HepG2 (cell line): ENCODE measurements around the gene SLC38A3. TPM values are rescaled to one million over a fixed set of nuclear protein-coding genes. Genes with fewer than 3 reads are reported as not detected.

Experiments
- FOXO4 ChIP-seq: sonication (generic); formaldehyde crosslinking; conservative IDR thresholded peaks from 2 replicates; pipeline ENCODE4 v1.8.1; 2023; ENCODE audit warnings: missing genetic modification reagents
- HDAC2 ChIP-seq: sonication (generic); formaldehyde crosslinking; IDR thresholded peaks from 2 replicates; pipeline ENCODE4 v1.4.0; 2020; ENCODE audit warnings: missing genetic modification reagents
- KMT2B ChIP-seq: IDR thresholded peaks from 2 replicates; pipeline ENCODE4 v1.6.1; 2016; ENCODE audit warnings: missing genetic modification reagents, missing compliant biosample characterization
- NFE2 ChIP-seq: sonication (generic); formaldehyde crosslinking; IDR thresholded peaks from 2 replicates; pipeline ENCODE4 v1.4.0; 2020; ENCODE audit warnings: missing genetic modification reagents
- PITX1 ChIP-seq: sonication (generic); formaldehyde crosslinking; IDR thresholded peaks from 2 replicates; pipeline ENCODE4 v1.5.1; 2020; ENCODE audit warnings: mild to moderate bottlenecking, missing genetic modification reagents
- RERE ChIP-seq: IDR thresholded peaks from 2 replicates; pipeline ENCODE4 v1.6.1; 2016; ENCODE audit warnings: low read depth, missing genetic modification reagents, missing compliant biosample characterization
- RNF219 ChIP-seq: sonication (generic); formaldehyde crosslinking; IDR thresholded peaks from 2 replicates; pipeline ENCODE4 v1.5.0; 2020; ENCODE audit warnings: mild to moderate bottlenecking, missing genetic modification reagents
- ZNF121 ChIP-seq: sonication (generic); formaldehyde crosslinking; IDR thresholded peaks from 2 replicates; pipeline ENCODE4 v1.5.0; 2020; ENCODE audit warnings: mild to moderate bottlenecking, missing genetic modification reagents
- ZNF570 ChIP-seq: sonication (generic); formaldehyde crosslinking; IDR thresholded peaks from 2 replicates; pipeline ENCODE4 v1.4.0; 2020; ENCODE audit warnings: mild to moderate bottlenecking, missing genetic modification reagents, borderline replicate concordance
- ZNF646 ChIP-seq: sonication (generic); formaldehyde crosslinking; IDR thresholded peaks from 2 replicates; pipeline ENCODE4 v1.9.0; 2021; ENCODE audit warnings: mild to moderate bottlenecking, missing genetic modification reagents
- ZNF652 ChIP-seq: IDR thresholded peaks from 2 replicates; pipeline ENCODE4 v1.6.1; 2016; ENCODE audit warnings: low read depth, borderline replicate concordance
- ZNF761 ChIP-seq: sonication (generic); formaldehyde crosslinking; conservative IDR thresholded peaks from 2 replicates; pipeline ENCODE4 v1.4.0; 2020; ENCODE audit warnings: mild to moderate bottlenecking, missing genetic modification reagents
- ZNF766 ChIP-seq: sonication (generic); formaldehyde crosslinking; IDR thresholded peaks from 2 replicates; pipeline ENCODE4 v1.5.0; 2020; ENCODE audit warnings: missing genetic modification reagents, borderline replicate concordance
- ZNF772 ChIP-seq: sonication (generic); formaldehyde crosslinking; IDR thresholded peaks from 2 replicates; pipeline ENCODE4 v1.5.0; 2020; ENCODE audit warnings: mild to moderate bottlenecking, missing genetic modification reagents
- polyA plus RNA-seq, 8 experiments: library from polyadenylated mRNA; depleted of rRNA in 3 of 8; stranded (reverse) in 7 of 8; unstranded in 1 of 8; fragments of >200 nt; fragmentation: Illumina TruSeq in 4 of 8; extraction: Trizol in 4 of 8; gene quantifications; 2 replicates each; pipeline versions ENCODE4 v1.2.1 to v1.2.3, GENCODE V29; 2011 to 2016; ENCODE audit warnings: low read depth in 4 of 8, missing spikeins in 1 of 8, mixed read lengths in 1 of 8; ENCODE audit not compliant: insufficient read depth in 1 of 8
- total RNA-seq, 5 experiments: library from RNA; depleted of rRNA; stranded (reverse); fragments of >200 nt; fragmentation: Illumina TruSeq; extraction: Trizol; gene quantifications; 2 replicates each; pipeline ENCODE4 v1.2.3, GENCODE V29; 2016; ENCODE audit warnings: low read depth in 1 of 5

SLC38A3 gene
- total and polyA plus RNA-seq, 2 of the 13 experiments (the other 11 are each of a cell fraction or from before 2014, with no cell fraction given): 29.8 to 164 TPM

GRCh38 chr3:50235716-50236483 is 30.8 kb downstream of the SLC38A3 start, which contains the start of gene GNAI2 (continued):
- TF ChIP-seq RERE (no peak), ZNF761 (no peak), PITX1 (no peak), NFE2 (CRISPR knock-in tag) (no peak), ZNF570 (CRISPR knock-in tag) (no peak), ZNF652 (no peak), FOXO4 (no peak), ZNF646 (CRISPR knock-in tag) (no peak), ZNF121 (no peak), RNF219 (CRISPR knock-in tag) (no peak), ZNF766 (CRISPR knock-in tag) (no peak), ZNF772 (CRISPR knock-in tag) (no peak; the same call in 1 of the 2 replicates), KMT2B (CRISPR knock-in tag) (no peak), HDAC2 (no peak)
